Glutamatergic neuron (in vitro differentiated cells): ENCODE results near the gene ITK. TPM values are rescaled to one million over a fixed set of nuclear protein-coding genes. Genes with fewer than 3 reads are reported as not detected.

Experiments
- DNase-seq: peaks from one replicate; pipeline ENCODE4 v3.0.0; 2022
- H3K27ac Mint-ChIP-seq: one replicate; pipeline ENCODE4 v1.8.0; 2020; ENCODE audit warnings: mild to moderate bottlenecking, mixed read lengths, inconsistent platforms; ENCODE audit not compliant: unreplicated experiment
- H3K27me3 Mint-ChIP-seq: one replicate; pipeline ENCODE4 v1.8.0; 2020; ENCODE audit warnings: mild to moderate bottlenecking, moderate library complexity, mixed read lengths, inconsistent platforms; ENCODE audit not compliant: unreplicated experiment
- H3K36me3 Mint-ChIP-seq: one replicate; pipeline ENCODE4 v1.8.0; 2020; ENCODE audit warnings: mild to moderate bottlenecking, mixed read lengths, inconsistent platforms; ENCODE audit not compliant: unreplicated experiment
- H3K4me1 Mint-ChIP-seq: one replicate; pipeline ENCODE4 v1.8.0; 2020; ENCODE audit warnings: mild to moderate bottlenecking, low read depth, mixed read lengths, inconsistent platforms; ENCODE audit not compliant: unreplicated experiment
- H3K4me3 Mint-ChIP-seq: one replicate; pipeline ENCODE4 v1.8.0; 2020; ENCODE audit warnings: mild to moderate bottlenecking, mixed read lengths, inconsistent platforms; ENCODE audit not compliant: unreplicated experiment
- H3K9me3 Mint-ChIP-seq: one replicate; pipeline ENCODE4 v1.8.0; 2020; ENCODE audit warnings: mild to moderate bottlenecking, moderate library complexity, mixed read lengths, inconsistent platforms; ENCODE audit not compliant: unreplicated experiment
- total RNA-seq: library from RNA; stranded (reverse); fragmentation: NEBNext Ultra II Directional; extraction: Animal tissue kit (Norgen Biotek cat#: 25700); gene quantifications from one replicate; pipeline ENCODE4 v1.2.1, GENCODE V29; 2021; ENCODE audit not compliant: unreplicated experiment
- TF ChIP-seq, protein P1 (sequence below): fragments of 200-600 bp; sonication (generic); IDR thresholded peaks from one replicate; pipeline ENCODE4 v1.5.0; 2021; ENCODE audit not compliant: partially characterized antibody, unreplicated experiment

Gene ITK
- total RNA-seq, 1 donor from 2014 or later, result not detected

DNA sequence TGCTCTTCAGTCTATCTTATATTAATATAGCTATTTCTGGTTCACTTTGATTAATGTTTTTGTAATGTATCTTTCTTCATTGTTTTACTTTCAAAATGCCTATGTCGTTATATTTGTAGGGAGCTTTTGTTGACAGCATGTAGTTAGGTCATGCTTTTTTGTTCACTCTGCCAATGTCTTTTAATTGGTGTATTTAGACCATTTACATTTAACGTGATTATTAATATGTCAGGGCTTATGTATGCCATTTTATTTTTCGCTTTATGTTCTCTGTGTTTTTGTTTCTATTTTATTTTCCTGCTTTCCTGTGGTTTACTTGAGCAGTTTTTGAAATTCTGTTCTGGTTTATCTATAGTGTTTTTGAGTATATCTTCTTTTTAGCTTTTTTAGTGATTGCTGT lies 25.3 kb upstream of the ITK start:
- Mint-ChIP-seq H3K27me3 (no peaks in the 10 kb centered on the region), H3K27ac (no peak overlapping the region), H3K4me3 (no peak overlapping the region), H3K36me3 (no peaks in the 10 kb centered on the region), H3K9me3 (no peaks in the 10 kb centered on the region), H3K4me1 (no peaks in the 10 kb centered on the region)
- no peak for DNase-seq
- TF ChIP-seq, protein P1, sequence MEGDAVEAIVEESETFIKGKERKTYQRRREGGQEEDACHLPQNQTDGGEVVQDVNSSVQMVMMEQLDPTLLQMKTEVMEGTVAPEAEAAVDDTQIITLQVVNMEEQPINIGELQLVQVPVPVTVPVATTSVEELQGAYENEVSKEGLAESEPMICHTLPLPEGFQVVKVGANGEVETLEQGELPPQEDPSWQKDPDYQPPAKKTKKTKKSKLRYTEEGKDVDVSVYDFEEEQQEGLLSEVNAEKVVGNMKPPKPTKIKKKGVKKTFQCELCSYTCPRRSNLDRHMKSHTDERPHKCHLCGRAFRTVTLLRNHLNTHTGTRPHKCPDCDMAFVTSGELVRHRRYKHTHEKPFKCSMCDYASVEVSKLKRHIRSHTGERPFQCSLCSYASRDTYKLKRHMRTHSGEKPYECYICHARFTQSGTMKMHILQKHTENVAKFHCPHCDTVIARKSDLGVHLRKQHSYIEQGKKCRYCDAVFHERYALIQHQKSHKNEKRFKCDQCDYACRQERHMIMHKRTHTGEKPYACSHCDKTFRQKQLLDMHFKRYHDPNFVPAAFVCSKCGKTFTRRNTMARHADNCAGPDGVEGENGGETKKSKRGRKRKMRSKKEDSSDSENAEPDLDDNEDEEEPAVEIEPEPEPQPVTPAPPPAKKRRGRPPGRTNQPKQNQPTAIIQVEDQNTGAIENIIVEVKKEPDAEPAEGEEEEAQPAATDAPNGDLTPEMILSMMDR, result no peak

DNA sequence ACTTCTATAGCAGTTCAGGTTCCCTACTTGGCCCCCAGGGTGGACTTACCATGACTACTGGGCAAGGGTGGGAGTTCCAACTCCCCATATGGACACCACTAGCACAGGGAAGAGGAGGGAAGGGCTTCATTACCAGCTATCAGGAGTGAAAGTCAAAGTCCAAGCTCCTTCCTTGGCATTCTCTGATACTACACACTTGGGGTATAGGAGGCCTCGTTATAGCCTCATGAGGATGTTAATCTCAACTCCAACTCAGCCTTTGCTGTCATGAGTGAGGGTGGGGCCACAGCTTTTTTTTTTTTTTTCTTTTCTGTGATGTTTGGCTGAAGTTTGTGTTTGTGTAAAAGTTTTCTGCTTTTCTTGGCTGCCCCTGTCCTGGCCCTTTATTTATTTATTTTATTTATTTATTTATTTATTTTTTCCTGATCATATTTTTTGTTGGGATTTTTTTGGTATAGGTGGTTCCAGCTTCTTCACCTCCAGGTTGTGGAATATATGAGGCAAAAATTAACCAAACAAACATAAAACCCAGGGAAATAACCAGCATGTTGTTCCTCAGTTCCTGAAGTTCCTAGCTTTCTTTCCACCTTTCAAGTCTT lies 23.2 kb upstream of the ITK start:
- TF ChIP-seq, protein P1, result no peak
- Mint-ChIP-seq H3K4me1 (no peaks in the 10 kb centered on the region), H3K9me3 (no peaks in the 10 kb centered on the region), H3K36me3 (no peaks in the 10 kb centered on the region), H3K27ac (no peak overlapping the region), H3K4me3 (no peak overlapping the region), H3K27me3 (no peaks in the 10 kb centered on the region)
- DNase-seq, result no peak

DNA sequence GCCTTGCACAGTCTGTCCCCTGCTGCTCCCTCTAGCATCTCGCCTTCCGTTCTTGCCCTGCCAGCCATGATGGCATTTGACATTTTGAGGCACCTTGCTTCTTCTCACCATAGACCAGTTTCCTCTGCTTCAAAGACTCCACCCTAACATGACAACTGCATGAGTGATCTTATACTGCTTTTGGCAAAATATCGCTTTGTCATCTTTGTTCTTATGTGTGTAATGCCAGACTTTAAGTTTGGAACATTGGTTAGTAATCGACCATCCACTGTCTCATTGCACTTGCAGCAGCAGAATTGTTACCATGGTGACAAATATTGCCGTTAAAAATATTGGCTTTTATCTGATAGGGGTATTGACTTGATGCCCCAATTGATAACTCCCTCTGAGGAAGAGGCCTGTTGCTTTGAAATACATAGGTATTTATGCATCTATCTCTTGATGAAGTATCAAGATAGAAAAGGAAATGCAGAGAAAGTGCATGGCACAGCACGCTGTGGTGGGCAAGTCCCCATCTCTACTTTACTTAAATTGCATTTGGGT lies 21.4 kb upstream of the ITK start:
- no peaks in the 10 kb centered on the region for H3K27me3 Mint-ChIP-seq
- H3K27ac Mint-ChIP-seq, result no peak overlapping the region
- no peak for DNase-seq
- no peaks in the 10 kb centered on the region for H3K4me1 Mint-ChIP-seq
- no peaks in the 10 kb centered on the region for H3K36me3 Mint-ChIP-seq
- TF ChIP-seq, protein P1, result no peak
- peaks cover 2% of the 10 kb centered on the region for H3K9me3 Mint-ChIP-seq
- H3K4me3 Mint-ChIP-seq, result no peak overlapping the region

DNA sequence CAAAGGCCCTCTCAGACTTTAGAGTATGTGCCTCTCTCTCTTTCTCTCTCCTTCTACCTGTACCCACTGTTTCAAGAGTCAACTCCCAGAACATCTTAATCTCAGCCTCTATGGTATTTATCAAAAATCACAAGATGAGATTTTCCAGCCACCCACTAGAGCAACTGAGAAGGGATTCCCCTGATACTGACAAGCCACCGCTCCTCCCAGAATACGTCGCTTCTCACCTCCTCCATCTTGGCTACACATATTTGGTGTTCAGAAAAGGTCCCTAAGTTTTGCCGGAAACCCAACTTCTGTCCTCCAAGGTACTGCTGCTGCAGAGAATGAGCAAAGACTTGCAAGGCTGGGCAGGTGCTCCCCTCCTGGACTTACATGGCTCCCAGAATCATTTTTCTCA lies 20.6 kb upstream of the ITK start:
- Mint-ChIP-seq H3K36me3 (no peaks in the 10 kb centered on the region), H3K4me3 (no peak overlapping the region), H3K27ac (no peak overlapping the region), H3K27me3 (no peaks in the 10 kb centered on the region), H3K9me3 (peaks cover 2% of the 10 kb centered on the region), H3K4me1 (no peaks in the 10 kb centered on the region)
- DNase-seq, result no peak
- TF ChIP-seq, protein P1, result no peak

DNA sequence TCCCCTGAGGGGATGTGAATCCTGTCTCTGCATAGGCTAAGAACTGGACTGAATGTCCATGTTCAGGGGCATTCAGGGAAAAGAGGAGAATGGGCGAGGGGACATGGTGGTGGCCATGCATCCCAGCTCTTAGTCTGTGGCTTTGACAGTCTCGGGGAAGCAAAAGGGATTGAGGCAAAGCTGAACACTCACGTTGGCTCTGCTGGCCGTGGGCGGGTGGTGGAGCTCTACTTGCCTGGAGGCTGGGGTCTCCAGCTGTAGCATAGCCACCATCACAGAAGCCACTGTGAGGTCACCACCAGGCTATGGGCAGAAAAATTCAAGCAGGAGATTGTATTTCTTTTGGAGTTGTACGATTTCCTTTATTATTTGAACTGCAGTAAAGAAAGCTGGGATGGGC lies 18.6 kb upstream of the ITK start:
- Mint-ChIP-seq H3K27me3 (no peaks in the 10 kb centered on the region), H3K36me3 (no peaks in the 10 kb centered on the region), H3K4me3 (no peak overlapping the region), H3K4me1 (no peaks in the 10 kb centered on the region), H3K27ac (no peak overlapping the region), H3K9me3 (peaks cover 2% of the 10 kb centered on the region)
- DNase-seq, result no peak
- TF ChIP-seq, protein P1, result no peak
